NCI-H1092 (cell line): Measurements from ENCODE around the gene LAYN.

Source experiments
- DNase-seq: peaks from one replicate; lab custom pipeline; 2025; lab: John Stamatoyannopoulos, UW

The LAYN gene

DNA sequence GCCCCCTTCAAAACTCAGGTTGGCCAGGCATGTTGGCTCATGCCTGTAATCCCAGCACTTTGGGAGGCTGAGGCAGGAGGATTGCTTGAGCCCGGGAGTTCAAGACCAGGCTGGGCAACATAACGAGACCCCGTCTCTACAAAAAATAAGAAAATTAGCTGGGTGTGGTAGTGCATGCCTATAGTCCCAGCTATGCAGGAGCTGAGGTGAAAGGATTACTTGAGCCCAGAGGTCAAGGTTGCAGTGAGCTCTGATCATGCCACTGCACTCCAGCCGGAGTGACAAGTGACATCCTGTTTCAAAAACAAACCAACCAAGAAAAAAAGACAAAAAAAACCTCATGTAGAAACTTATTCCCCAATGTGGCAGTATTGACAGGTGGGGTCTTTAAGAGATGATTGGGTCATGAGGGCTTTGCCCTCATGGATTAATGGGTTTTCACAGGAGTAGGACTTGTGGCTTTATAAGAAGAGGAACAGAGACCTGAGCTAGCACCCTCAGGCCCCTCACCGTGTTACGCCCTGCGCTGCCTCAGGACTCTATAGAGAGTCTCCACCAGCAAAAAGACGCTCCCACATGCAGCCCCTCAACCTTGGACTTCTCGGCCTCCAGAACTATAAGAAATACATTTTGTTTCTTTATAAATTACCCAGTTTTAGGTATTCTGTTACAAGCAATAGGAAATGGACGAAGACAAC, 22.3 kb downstream of the LAYN start:
- DNase-seq = no peak

DNA sequence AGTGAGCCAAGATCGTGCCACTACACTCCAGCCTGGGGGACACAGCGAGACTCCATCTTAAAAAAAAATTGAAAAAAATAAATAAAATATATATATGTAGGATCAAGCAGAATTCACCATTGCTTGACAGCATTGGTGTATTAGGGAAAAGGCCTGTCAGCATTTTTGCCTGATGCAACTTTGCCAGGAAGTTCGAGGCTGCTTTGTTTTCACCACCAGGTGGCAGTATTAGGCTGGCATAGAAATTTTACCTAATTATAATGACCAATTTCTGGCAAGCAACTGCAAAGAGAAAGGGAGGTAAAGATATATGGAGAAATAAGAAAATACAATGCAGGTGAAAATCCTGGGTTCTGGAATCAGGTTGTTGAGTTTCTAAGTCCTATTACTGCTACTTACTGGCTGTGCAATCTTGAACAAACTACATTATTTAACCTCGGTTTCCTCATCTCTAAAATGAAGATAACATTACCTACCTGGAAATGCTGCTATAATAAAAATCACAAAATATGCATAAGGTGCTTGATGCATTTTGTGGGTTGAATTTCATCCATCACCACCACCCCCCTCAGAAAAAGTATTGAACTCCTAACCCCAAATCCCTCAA, 24.7 kb downstream of the LAYN start:
- peak; percentile 49 for DNase-seq

DNA sequence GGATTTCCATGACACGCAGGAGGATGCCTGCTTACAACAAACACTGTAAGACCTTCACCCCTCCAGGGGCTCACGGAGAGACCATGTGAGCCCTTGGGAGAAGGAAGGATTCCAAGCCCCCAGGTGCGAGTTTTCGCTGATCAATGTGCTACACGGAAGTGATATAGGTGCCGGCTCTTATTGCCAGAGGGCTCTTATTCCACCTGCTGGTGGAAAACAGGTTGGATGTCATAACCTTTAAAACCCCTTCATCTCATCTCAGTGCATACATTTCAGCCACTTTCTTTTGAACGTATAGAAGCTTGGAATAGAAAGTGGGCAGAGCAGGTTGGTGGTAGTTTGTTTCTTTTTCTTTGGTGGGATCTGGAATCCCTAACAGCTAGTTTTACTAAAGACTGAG, 25.8 kb downstream of the LAYN start:
- no peak for DNase-seq

DNA sequence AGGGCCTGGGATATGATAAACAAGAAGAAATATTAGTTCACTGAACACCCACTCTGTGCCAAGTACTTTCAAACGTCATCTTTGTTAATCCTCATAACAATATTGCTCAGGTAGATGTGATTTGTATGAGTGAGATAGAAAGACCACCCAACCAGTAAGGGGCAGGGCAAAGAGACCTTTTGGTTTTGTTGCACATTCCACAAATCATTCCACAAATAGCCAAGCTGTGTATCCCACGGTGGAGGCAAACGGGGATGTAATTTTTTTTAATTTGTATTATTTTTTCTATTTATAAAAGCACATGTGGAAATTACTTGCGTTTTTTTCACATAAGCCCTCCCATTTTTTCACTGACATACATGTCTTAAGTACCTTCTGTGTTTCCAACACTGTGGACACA, 29.0 kb downstream of the LAYN start:
- no peak for DNase-seq

DNA sequence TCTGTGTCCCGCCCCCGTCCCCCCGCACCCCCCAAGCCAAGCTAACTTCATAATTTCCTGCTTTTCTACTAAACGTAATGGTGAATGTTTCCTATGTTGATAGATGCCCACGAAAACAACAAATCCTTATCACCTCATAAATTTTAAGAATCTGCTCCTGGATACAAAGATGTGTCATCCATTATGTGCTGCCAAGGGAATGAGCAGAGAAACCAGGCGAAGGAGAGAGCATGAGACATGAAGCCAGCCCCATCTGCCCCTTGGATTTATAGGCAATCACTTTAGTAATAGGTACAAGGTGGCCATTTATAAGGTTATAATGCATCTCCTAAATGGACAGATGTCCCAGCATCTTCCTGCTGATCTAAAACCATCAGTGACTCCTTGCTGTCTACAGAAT, 30.3 kb downstream of the LAYN start:
- DNase-seq = no peak

DNA sequence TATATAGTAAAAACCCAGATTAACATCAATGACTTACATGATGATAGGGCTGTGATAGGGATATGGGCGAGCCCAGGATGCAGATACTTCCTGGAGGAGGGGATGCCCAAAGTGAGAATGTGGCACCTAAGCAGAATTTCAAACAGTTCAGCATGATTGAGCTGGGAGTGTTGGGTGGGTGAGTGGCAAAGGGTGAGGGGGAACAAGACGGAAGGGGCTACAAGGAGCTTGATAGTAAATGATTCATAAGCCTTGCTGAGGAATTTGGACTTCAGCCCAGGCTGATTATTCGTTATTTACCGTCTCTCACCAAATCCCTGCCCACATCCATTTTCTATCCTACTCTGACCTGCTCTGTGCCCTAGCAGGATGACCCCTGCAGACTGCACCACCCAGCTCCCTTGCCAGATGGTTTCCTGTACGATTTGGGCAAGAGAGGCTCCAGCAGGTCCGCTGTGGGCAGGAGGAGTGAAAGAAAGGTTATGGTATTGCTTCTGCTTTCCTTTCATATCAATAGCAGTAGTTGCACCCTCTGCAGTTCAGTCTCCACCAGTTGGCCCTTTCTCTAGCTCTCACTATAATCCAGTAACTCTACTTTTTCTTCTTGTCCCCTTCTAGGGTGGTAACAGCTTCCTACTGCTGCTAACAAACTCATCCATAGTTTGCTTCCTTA, 31.4 kb downstream of the LAYN start:
- no peak for DNase-seq

DNA sequence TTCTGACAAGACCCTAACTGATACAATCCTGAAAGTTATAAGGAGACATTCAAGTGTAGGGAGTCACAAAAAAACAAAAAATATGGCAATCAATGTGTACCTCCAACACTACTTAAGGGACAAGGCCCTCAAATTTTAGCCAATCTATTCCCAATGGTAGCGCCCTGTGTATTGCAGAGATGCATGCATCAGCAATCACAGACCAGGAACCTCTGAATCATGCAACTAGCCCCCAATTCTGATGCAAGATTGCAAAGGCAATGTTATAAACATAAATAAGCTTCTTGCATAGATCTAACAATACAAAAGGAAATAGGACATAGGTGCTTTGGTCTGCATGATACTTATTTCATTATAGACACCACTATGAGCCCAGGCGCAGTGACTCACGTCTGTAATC, 32.1 kb downstream of the LAYN start:
- no peak for DNase-seq

DNA sequence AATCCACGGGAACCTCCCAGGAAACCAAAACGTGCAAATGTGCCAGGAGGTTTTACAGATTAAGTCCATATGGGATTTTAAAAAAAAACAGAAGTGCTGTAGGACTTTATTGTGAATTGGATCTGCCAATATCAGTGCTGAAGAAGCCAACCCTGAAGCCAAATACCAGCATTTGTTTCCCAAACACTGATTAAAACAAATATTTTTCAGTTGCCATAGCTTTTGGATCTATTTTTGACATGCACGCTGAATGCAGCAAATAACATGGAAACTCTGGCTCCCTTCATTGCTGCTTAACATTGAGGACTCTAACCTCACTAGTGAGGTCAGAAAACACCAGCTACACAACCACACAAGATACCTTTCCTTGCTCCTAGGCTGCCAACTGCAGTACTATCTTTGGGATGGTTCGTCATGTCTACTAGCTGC, 33.3 kb downstream of the LAYN start:
- DNase-seq = no peak

DNA sequence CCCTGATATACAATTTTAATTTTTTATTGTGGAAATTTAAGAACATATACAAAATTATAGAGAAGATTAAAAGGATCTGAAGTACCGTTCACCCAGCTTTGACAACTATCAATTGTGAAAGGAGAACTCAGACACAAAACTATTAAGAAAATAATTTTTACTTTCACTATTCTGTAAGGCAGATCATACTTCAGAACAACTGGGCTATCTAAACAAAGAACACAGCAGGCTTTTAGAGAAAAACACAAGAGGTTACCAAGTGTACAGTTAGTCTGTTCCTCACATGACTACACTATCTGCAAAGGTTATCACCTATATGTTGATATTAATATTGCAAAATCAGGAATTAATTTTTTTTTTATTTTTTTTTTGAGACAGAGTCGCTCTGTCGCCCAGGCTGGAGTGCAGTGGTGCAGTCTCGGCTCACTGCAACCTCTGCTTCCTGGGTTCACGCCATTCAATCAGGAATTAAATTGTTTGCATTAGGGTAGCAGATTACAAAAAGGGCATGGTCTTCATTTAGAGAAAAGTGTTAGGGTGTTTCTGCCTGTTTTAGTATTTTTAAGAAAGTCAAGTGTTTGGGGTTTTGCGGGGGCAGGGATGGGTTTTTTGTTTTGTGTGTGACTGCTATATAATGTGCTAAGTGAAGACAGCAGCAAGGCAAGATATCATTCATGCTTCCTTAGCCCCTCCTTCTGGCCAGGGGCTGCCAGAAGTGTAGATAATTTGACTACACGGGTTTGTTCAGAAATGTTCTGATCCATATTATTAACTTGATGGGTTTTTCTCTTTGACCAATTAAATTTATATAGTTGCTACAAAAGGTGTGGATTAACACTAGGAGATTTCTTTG, 34.1 kb downstream of the LAYN start:
- peak; percentile 23 for DNase-seq

DNA sequence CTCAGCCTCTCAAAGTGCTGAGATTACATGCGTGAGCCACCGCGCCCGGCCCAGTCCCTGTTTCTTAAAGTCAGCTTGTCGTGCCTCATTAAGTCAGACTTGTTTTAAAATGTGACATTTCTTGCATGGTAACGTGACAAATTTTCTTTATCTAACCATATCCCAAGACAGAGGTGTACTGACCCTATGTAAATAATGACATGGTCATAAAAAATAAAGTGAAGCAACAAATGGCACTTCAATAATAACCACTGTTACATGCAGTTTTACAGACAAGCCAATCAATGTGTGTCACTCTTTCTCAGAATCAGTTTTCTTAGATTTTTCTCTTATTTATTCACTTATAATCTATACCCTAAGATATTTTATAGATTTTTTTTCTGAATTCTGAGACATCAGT, 35.2 kb downstream of the LAYN start:
- no peak for DNase-seq

DNA sequence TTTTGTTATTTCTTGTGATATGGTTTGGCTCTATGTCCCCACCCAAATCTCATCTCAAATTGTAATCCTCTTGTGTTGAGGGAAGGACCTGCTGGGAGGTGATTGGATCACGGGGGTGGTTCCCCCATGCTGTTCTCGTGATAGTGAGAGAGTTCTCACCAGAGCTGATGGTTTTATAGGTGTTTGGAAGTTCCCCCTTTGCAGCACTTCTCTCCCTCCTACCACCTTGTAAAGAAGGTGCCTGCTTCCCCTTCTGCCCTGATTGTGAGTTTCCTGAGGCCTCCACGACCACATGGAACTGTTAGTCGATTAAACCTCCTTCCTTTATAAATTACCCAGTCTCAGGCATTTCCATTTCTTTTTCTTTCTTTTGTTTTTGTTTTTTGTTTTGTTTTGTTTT, 37.3 kb downstream of the LAYN start:
- DNase-seq = no peak

DNA sequence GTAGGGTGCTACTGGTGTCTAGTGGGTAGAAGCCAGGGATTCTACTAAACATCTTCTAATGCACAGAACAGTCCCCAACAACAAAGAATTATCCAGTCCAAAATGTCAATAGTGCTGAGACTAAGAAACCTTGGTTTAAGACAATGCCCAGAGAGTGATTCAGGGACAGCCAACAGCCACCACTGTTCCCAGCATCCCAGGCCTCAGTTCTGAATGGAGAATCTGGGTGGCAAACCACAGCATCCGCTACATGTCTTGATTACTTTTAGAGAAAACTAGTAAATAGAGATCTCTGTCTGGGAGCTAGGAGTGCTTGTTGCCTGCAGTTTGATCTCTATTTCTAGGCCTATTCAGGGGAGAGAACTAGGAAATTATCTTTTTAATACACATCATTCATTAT, 40.8 kb downstream of the LAYN start:
- DNase-seq = no peak

DNA sequence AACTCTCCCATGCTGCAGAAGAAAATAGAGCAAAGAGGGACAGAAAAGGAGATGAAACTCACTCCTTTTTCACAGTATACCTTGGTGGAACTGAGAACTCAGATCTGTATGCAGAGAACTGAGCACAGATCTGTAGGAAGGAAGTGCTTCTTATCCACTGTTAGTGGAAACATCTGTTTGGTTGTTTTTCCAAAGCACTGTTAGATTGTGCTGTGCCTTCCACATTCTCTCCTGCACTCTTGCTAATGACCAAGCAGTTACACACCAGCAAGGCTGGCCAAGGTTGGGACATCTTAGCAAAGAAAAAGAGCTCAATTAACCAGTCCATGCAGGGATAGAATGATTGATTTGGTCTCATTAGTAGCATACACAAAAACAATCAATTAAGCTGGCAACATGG, 41.6 kb downstream of the LAYN start:
- DNase-seq = no peak

DNA sequence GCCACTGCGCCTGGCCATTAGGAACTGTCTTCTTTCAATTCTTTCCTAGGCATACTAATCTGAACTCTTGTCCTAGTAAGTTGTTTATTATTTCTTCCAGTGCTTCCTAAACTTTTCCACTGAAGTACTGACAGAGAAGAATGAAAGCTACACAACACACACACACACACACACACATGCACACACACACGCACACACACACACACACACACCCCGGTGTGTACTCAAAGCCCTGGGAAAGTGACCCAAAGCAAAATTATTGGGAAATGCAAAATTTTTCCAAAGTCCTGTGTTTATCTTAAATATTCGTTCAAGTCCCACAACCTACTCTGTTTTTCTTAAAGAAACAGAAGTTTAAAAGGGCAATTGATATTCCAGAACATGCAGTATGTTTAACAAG, 42.4 kb downstream of the LAYN start:
- no peak for DNase-seq

DNA sequence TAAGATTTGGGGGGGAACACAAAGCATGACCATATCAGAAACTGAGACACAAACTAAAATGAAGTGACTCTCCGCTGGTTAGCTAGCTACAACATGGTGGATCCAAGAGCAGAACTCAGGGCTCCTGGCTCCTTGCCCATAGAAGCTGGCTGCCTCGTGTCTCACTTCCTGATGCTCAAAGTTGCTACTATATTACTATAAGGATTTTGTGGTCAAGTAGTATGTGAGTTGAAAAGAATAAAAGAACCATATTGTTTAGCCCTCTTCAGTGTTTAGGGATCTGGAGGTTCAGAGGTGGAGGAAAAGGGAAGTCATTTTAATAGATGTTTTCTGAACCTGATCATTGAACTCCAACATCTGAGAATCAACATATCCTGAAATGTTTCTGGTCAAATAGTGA, 44.9 kb downstream of the LAYN start:
- no peak for DNase-seq

DNA sequence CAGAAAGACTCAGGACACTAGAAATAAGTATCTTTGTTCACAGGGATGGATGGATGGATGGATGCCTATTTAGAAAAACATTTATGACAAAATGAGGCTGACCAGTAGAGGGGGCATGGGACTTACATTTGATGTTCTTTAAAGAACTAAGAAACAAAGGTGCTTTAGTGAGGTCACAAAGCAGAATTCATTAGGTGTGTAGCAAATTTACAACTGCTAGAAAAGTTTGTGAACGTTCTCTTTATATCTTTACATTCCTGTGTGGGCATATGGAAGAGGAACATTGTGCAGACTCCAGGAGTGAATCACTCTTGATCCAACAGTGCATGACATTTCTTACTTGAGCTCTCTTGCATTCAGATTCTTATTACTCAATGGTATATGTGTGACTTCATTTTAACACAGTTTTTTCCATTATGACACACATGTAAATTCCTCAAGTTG, 45.9 kb downstream of the LAYN start:
- DNase-seq = peak; percentile 43

DNA sequence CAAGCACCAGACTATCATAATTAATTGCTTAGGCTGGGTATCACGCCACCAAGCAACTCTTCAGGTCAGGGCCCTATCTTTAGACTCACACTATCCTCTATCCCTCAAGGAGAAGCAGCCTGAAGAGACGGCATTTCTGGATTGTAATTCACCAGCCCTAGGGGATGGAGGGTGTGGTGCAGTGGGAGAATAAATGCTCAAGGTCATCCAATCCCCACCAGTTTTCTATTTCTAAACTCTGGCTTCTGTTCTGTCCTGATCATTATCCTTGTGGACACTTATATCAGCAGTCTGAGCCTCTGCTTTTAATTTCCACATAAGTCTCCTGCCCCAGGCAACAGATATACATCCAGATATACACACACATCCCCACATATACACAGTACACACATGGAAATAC, 48.6 kb downstream of the LAYN start:
- no peak for DNase-seq

DNA sequence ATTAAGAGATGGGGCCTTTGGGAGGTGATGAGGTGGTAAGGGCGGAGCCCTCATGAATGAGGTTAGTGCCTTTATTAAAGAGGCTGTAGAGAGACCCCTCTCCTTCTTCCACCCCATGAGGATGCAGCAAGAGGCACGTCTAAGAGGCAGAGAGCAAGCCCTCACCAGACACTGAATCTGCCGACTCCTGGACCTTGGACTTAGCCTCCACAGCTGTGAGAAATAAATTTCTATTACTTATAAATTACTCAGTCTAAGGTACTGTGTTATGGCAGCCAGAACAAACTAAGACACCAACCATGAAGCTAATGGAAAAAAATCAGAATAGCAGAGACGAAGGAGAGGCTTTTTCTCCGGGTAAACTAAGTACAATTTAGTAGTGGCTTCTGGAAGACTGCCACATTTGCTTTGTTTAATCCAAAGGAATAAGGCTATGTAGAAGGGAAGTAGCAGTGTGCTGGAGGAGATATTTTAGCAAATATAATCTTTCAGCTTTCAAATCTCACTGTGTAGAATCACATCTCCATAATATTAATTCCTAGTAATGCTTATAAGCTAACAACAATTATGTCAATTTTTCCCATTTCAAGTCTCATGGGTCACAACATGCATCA, 49.5 kb downstream of the LAYN start:
- no peak for DNase-seq

DNA sequence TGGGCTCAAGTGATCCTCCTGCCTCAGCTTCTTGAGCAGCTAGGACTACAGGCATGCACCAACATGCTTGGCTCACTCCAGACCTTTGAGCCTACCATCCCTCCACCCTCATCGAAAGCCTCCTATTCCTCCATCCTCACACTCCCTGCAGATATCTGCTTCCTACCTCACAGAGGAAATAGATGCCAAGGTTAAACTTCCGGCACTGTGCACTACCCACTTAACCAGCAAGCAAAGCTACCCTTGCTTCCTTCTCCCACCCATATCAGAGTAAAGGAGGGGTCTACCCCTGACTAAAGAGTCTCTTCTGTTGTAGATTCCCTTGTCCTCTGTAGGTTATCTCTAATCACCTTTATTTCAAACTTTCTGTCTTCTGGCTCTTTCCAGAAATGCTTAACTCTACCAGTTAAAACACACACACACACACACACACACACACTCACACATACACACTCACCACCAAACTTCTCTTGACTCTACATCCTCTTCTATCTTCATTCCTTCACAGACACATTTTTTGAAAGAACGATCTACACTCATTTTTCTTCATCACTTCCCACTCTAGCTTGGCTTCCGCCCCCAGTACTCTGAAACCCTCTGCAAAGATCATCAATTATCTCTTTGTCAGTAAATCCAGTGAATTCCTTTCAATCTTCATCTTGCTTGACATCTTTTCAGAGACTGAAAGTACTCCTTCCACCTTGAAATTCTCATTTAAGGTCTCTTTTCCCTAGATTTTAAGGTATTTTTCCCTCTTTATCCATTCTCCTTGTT, 50.9 kb downstream of the LAYN start:
- no peak for DNase-seq

DNA sequence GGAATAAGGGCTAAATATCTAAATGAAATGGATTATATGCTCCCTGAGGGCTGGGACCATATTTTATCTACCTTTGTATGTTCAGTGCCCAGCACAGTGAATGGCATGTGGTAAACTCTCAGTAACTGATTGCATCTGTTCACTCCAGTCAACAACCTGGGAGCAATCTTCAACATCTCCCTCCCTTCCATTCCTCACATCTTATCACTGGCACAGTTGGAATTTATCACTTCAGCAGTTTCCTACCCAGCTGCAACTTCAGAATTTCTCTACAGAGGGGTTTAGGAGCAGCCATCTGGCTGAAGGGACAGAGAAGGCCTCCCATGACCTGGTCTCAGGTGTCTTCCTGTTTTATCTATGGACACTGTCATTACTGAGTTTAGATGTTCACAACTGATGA, 52.0 kb downstream of the LAYN start:
- no peak for DNase-seq

DNA sequence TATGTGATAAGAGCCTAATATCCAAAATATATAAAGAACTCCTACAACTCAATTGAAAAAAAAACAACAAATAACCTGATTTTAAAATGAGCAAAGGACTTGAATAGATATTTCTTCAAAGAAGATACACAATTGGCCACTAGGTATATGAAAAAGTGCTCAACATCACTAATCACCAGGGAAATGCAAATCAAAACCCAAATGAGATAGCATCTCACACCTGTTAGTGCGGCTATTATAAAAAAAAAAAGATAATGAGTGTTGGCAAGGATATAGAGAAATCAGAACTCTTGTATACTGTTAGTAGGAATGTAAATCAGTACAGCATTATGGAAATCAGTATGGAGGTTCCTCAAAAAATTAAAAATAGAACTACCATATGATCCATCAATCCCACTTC, 55.8 kb downstream of the LAYN start:
- no peak for DNase-seq
